DOHH2 (cell line): ENCODE data around the gene PCK2.

Experiments
- CTCF ChIP-seq: fragments of 200-600 bp; sonication (generic); IDR thresholded peaks from one replicate; pipeline ENCODE4 v1.5.1; 2014; ENCODE audit warnings: antibody characterized with exemption, mild to moderate bottlenecking, low read depth, low read length; ENCODE audit not compliant: poor library complexity, severe bottlenecking
- EZH2phosphoT487 ChIP-seq: fragments of 200-600 bp; sonication (generic); IDR thresholded peaks from 2 replicates; pipeline ENCODE4 v1.6.1; 2017; ENCODE audit warnings: borderline replicate concordance, mild to moderate bottlenecking, antibody characterized with exemption, low read length, moderate library complexity, mixed read lengths

GRCh38 chr14:24103451-24103850 is 9.3 kb downstream of the PCK2 start:
- no peak for TF ChIP-seq CTCF
- TF ChIP-seq EZH2phosphoT487: no peak
